Small intestine (tissue), 7 donors: ENCODE measurements around the gene TRIM54. TPM values are rescaled to one million over a fixed set of nuclear protein-coding genes. Genes with fewer than 3 reads are reported as not detected.

ENCODE experiments used
- DNase-seq, 2 donors: peaks; one replicate each; pipeline versions ENCODE4 v3.0.0 to v3.0.0-alpha.2; 2013
- FAIRE-seq: peaks from 2 replicates; lab custom pipeline; 2012; peaks lifted over from hg19 to GRCh38; lab: Jason Lieb, UNC
- H3K27ac ChIP-seq, 3 donors: one replicate each; pipeline ENCODE4 v1.5.1; 2013; ENCODE audit warnings: low read length in 2 of 3, mild to moderate bottlenecking in 2 of 3, control low read depth in 1 of 3, inconsistent platforms in 1 of 3, low read depth in 1 of 3, moderate library complexity in 1 of 3
- H3K27me3 ChIP-seq, 3 donors: one replicate each; pipeline ENCODE4 v1.6.1; 2013; ENCODE audit warnings: low read length in 3 of 3, inconsistent platforms in 1 of 3; ENCODE audit not compliant: control insufficient read depth in 3 of 3, insufficient read depth in 3 of 3
- H3K36me3 ChIP-seq, 3 donors: one replicate each; pipeline ENCODE4 v1.6.1; 2013; ENCODE audit warnings: low read length in 3 of 3, inconsistent platforms in 1 of 3, low read depth in 1 of 3, mild to moderate bottlenecking in 1 of 3, moderate library complexity in 1 of 3; ENCODE audit not compliant: control insufficient read depth in 3 of 3, insufficient read depth in 2 of 3
- H3K4me1 ChIP-seq, 3 donors: one replicate each; pipeline ENCODE4 v1.6.1; 2013; ENCODE audit warnings: low read length in 2 of 3, inconsistent platforms in 1 of 3, low read depth in 1 of 3, mild to moderate bottlenecking in 1 of 3, moderate library complexity in 1 of 3; ENCODE audit not compliant: control insufficient read depth in 3 of 3, insufficient read depth in 2 of 3
- H3K4me3 ChIP-seq, 3 donors: one replicate each; pipeline ENCODE4 v1.5.1; 2013; ENCODE audit warnings: low read length in 3 of 3, control low read depth in 1 of 3, inconsistent platforms in 1 of 3, low read depth in 1 of 3, mild to moderate bottlenecking in 1 of 3, moderate library complexity in 1 of 3
- H3K9me3 ChIP-seq, 2 donors: one replicate each; pipeline ENCODE4 v1.6.1; 2013; ENCODE audit warnings: low read depth in 1 of 2, low read length in 1 of 2; ENCODE audit not compliant: control insufficient read depth in 2 of 2, insufficient read depth in 1 of 2
- WGBS, 3 donors: extraction: QIAGEN DNeasy Blood & Tissue Kit; methylation state at CpG; one replicate each; pipeline ENCODE4 v1.1.7; 2013; 5-methylcytosine and 5-hydroxymethylcytosine counted together
- polyA plus RNA-seq, 4 donors: library from polyadenylated mRNA; stranded (reverse) in 3 of 4; unstranded in 1 of 4; fragments of 200-250 nt in 3 of 4; fragments of 120-200 nt in 1 of 4; gene quantifications; one replicate each; pipeline versions ENCODE4 v1.2.1 to v1.2.3, GENCODE V29; 2013
- donor health status: healthy with polysubstance abuse.
- donor health status: control.
- donor health status: control.
- donor health status: Bipolar disorder and iron deficiency.
- donor health status: healthy.

The TRIM54 gene
- polyA plus RNA-seq, 4 donors = 0.31 to 5.4 (median 1.9) TPM

- Histone ChIP-seq H3K27ac (no peak overlapping the region), H3K9me3 (no peaks in the 10 kb centered on the region), H3K4me3 (no peak overlapping the region), H3K4me1 (no peaks in the 10 kb centered on the region), H3K36me3 (no peaks in the 10 kb centered on the region), H3K27me3 (peaks cover 0 to 39% (median 15%) of the 10 kb centered on the region in 3 donors)
- no peak for DNase-seq
- 21 to 57% (median 40%) methylated on average over 5 of the region's 5 CpGs for WGBS, 3 donors
- no peak for FAIRE-seq
Measured at GRCh38 chr2:27282892-27283291, 663 bp downstream of the TRIM54 start.

DNA sequence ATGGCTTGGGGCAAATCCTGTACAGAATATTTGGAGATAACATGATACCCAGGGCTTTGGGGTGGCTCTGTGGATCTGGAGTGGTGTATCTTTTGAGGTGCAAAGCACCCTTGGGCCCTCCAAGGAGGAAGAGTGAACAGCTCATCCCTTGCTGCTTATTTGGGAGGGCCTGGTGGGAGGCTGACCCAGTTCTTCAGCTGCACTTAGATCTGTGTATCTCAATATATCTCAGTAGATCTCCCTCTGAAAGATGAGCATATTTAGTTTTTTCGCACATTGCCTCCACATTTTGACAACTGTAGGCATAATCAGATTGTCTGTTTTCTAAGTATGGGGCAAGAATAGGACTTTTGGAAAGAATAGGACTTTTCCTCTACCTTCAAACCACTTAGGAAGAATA, 2.8 kb downstream of the TRIM54 start:
- no peak for FAIRE-seq
- Histone ChIP-seq H3K27ac (no peak overlapping the region), H3K4me3 (no peak overlapping the region), H3K9me3 (no peaks in the 10 kb centered on the region), H3K36me3 (no peaks in the 10 kb centered on the region), H3K4me1 (no peaks in the 10 kb centered on the region), H3K27me3 (peaks cover 0 to 39% (median 17%) of the 10 kb centered on the region in 3 donors)
- 76 to 90% (median 90%) methylated on average over 1 of the region's 1 CpG for WGBS, 3 donors
- DNase-seq = no peak

- peaks cover 0 to 42% (median 17%) of the 10 kb centered on the region in 3 donors for H3K27me3 ChIP-seq
- no peaks in the 10 kb centered on the region for H3K9me3 ChIP-seq
- 66 to 84% (median 70%) methylated on average over 6 of the region's 6 CpGs for WGBS, 3 donors
- no peak overlapping the region for H3K27ac ChIP-seq
- no peaks in the 10 kb centered on the region for H3K4me1 ChIP-seq
- H3K36me3 ChIP-seq = no peaks in the 10 kb centered on the region
- no peak overlapping the region for H3K4me3 ChIP-seq
- DNase-seq (no peak), FAIRE-seq (no peak)
Measured at GRCh38 chr2:27285481-27285880, 3.3 kb downstream of the TRIM54 start.

GRCh38 chr2:27288610-27289009, 6.4 kb downstream of the TRIM54 start:
- peaks cover 0 to 41% (median 7%) of the 10 kb centered on the region in 3 donors for H3K27me3 ChIP-seq
- WGBS, 3 donors = 46 to 49% (median 46%) methylated on average over 3 of the region's 3 CpGs
- no peak for DNase-seq
- no peaks in the 10 kb centered on the region for H3K4me1 ChIP-seq
- no peak overlapping the region for H3K4me3 ChIP-seq
- FAIRE-seq = no peak
- H3K9me3 ChIP-seq = no peaks in the 10 kb centered on the region
- H3K36me3 ChIP-seq = no peaks in the 10 kb centered on the region
- H3K27ac ChIP-seq = no peak overlapping the region

DNA sequence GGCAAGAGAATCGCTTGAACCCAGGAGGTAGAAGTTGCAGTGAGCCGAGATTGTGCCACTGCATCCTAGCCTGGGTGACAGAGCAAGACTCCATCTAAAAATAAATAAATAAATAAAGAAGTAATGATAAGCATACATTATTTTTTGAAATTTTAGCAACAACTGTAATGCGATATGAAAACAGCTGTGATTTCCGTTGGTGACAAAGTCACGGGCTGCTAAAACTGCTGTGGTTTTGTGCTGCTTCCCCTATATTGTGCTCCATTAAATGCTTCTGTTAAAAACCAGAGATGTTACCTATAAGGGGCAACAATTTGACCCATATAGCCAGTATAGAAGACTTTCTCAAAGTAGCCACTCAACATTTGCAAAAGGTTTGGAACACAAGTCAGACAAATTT, 8.3 kb downstream of the TRIM54 start:
- Histone ChIP-seq H3K4me1 (no peaks in the 10 kb centered on the region), H3K36me3 (no peaks in the 10 kb centered on the region), H3K9me3 (no peaks in the 10 kb centered on the region), H3K4me3 (no peak overlapping the region), H3K27ac (no peak overlapping the region), H3K27me3 (peaks cover 0 to 27% (median 3%) of the 10 kb centered on the region in 3 donors)
- FAIRE-seq (no peak), DNase-seq (no peak)
- 77 to 94% (median 78%) methylated on average over 5 of the region's 5 CpGs for WGBS, 3 donors

DNA sequence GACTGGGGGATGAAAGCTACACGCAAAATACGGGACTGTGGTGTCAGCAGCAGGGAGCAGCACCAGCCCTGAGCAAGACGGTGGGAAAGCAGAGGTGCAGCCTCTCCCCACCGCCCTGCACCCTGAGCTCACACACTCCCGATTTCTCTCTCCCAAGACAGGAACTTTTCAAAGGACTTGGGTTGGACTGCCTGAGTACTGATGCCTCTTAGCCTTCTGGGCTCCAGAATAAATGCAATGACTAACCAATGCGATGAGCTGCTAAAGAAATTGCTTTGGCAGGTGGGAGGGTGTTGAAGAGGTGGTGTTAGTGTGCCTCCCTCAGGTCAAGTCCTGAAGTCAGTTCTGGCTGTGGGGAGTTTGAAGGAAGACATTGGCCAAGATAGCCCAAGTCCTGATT, 9.6 kb downstream of the TRIM54 start:
- Histone ChIP-seq H3K4me1 (no peaks in the 10 kb centered on the region), H3K4me3 (no peak overlapping the region), H3K27me3 (peaks cover 0 to 23% (median 3%) of the 10 kb centered on the region in 3 donors), H3K36me3 (no peaks in the 10 kb centered on the region), H3K27ac (no peak overlapping the region), H3K9me3 (no peaks in the 10 kb centered on the region)
- 19 to 49% (median 42%) methylated on average over 6 of the region's 6 CpGs for WGBS, 3 donors
- FAIRE-seq (no peak), DNase-seq (no peak)

DNA sequence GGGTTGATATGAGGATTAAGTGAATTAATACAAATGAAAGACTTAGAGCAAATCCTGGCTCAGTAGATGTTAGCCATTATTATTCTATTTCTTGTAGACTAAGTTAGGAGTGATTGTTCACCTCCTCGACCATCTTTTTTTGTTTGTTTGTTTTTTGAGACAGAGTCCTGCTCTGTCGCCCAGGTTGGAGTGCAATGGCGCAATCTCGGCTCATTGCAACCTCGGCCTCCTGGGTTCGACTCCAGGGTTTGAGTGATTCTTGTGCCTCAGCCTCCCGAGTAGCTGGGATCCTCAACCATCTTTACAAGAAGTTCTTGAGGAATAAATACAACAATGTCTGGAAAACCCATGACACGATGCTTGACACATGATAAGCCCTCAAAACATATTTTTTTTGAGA, 12.7 kb downstream of the TRIM54 start:
- 76 to 91% (median 88%) methylated on average over 8 of the region's 8 CpGs for WGBS, 3 donors
- FAIRE-seq (no peak), DNase-seq (no peak)
- H3K9me3 ChIP-seq = no peaks in the 10 kb centered on the region
- no peaks in the 10 kb centered on the region for H3K36me3 ChIP-seq
- H3K27me3 ChIP-seq = peaks cover 0 to 35% (median 0%) of the 10 kb centered on the region in 3 donors
- H3K4me3 ChIP-seq = no peak overlapping the region
- no peak overlapping the region for H3K27ac ChIP-seq
- no peaks in the 10 kb centered on the region for H3K4me1 ChIP-seq

- no peak for FAIRE-seq
- Histone ChIP-seq H3K27me3 (peaks cover 0 to 25% (median 0%) of the 10 kb centered on the region in 3 donors), H3K4me3 (no peak overlapping the region), H3K36me3 (no peaks in the 10 kb centered on the region), H3K9me3 (no peaks in the 10 kb centered on the region), H3K4me1 (no peaks in the 10 kb centered on the region), H3K27ac (no peak overlapping the region)
- no peak for DNase-seq
- WGBS, 3 donors = 46 to 59% (median 55%) methylated on average over 4 of the region's 4 CpGs
Measured at GRCh38 chr2:27296481-27296880, 14.3 kb downstream of the TRIM54 start.

DNA sequence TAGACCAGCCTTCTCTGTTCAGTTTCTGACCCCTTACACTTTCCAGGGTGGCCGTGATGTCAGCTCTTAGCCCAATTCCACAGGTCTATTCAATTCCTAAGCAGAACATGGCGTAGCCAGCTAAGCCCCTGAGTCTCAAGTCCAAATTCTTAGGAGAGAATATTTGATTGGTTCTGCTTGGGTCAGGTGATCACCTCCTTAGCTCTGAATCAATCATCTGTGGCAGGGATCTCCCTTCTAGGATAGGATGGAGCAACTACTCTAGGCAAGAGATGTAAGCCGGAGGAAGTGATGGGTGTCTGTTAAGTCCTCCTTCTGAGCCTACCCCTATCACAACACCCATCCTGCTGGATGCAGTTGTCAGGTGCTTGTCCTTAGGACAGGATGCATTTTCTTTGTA, 15.0 kb downstream of the TRIM54 start:
- no peak for DNase-seq
- no peaks in the 10 kb centered on the region for H3K4me1 ChIP-seq
- no peaks in the 10 kb centered on the region for H3K9me3 ChIP-seq
- no peak overlapping the region for H3K27ac ChIP-seq
- H3K36me3 ChIP-seq = no peaks in the 10 kb centered on the region
- no peak for FAIRE-seq
- H3K27me3 ChIP-seq = peaks cover 0 to 18% (median 0%) of the 10 kb centered on the region in 3 donors
- WGBS, 3 donors = 76 to 84% (median 78%) methylated on average over 3 of the region's 3 CpGs
- no peak overlapping the region for H3K4me3 ChIP-seq
